HS-5 (cell line): Measurements from ENCODE around the gene ANKMY1.

ENCODE experiments used
- DNase-seq: peaks from one replicate; pipeline ENCODE4 v3.0.0-alpha.2; 2012; ENCODE audit warnings: low read depth

ANKMY1 gene

GRCh38 chr2:240579771-240580614 lies 22.2 kb upstream of the ANKMY1 start:
- peak; percentile 89 for DNase-seq

- no peak for DNase-seq
These were observed 21.4 kb upstream of the ANKMY1 start for GRCh38 chr2:240579071-240579762.

GRCh38 chr2:240578488-240578887 lies 20.7 kb upstream of the ANKMY1 start:
- no peak for DNase-seq

GRCh38 chr2:240578110-240578450 lies 20.3 kb upstream of the ANKMY1 start:
- no peak for DNase-seq

- no peak for DNase-seq
These were observed 19.7 kb upstream of the ANKMY1 start for GRCh38 chr2:240577281-240578109.

GRCh38 chr2:240576436-240577205 lies 18.8 kb upstream of the ANKMY1 start:
- DNase-seq = no peak

GRCh38 chr2:240576036-240576435 lies 18.2 kb upstream of the ANKMY1 start:
- DNase-seq = no peak

GRCh38 chr2:240575101-240575965 lies 17.5 kb upstream of the ANKMY1 start:
- DNase-seq = no peak

GRCh38 chr2:240574386-240575100 lies 16.8 kb upstream of the ANKMY1 start:
- DNase-seq = no peak

GRCh38 chr2:240573516-240574385 lies 16.0 kb upstream of the ANKMY1 start:
- no peak for DNase-seq

GRCh38 chr2:240573071-240573515 lies 15.3 kb upstream of the ANKMY1 start:
- DNase-seq = no peak

GRCh38 chr2:240572141-240573031 lies 14.6 kb upstream of the ANKMY1 start:
- DNase-seq = no peak

GRCh38 chr2:240571314-240571973 lies 13.7 kb upstream of the ANKMY1 start:
- DNase-seq = no peak

GRCh38 chr2:240570531-240571313 lies 12.9 kb upstream of the ANKMY1 start:
- DNase-seq = no peak

GRCh38 chr2:240569998-240570530 lies 12.3 kb upstream of the ANKMY1 start:
- no peak for DNase-seq

- no peak for DNase-seq
These were observed 11.8 kb upstream of the ANKMY1 start for GRCh38 chr2:240569523-240569997.
